Body of pancreas (tissue), 4 donors: ENCODE data around the gene ARHGAP27. TPM values are rescaled to one million over a fixed set of nuclear protein-coding genes. Genes with fewer than 3 reads are reported as not detected.

Source experiments
- ATAC-seq: fragments of 150-250 bp; one replicate; pipeline ENCODE4 v1.9.1; 2016
- DNase-seq, 4 donors: peaks; one replicate each; pipeline ENCODE4 v3.0.0-alpha.2; 2019
- H3K27ac ChIP-seq, 4 donors: fragments of 200-600 bp; sonication (generic); 1 replicate in 3 of 4; 2 replicates in 1 of 4; pipeline versions ENCODE4 v1.5.1 to v1.6.1; 2016 to 2019; ENCODE audit warnings: mild to moderate bottlenecking in 1 of 4, mixed read lengths in 1 of 4, moderate library complexity in 1 of 4
- H3K27me3 ChIP-seq, 2 donors: fragments of 200-600 bp; sonication (generic); one replicate each; pipeline ENCODE4 v1.6.0; 2016; ENCODE audit warnings: mild to moderate bottlenecking in 1 of 2
- H3K36me3 ChIP-seq, 2 donors: fragments of 200-600 bp; sonication (generic); replicated peaks in 1 of 2; 2 replicates each; pipeline ENCODE4 v1.5.1; 2016; ENCODE audit warnings: low read depth in 2 of 2; ENCODE audit not compliant: insufficient read depth in 1 of 2
- H3K4me1 ChIP-seq: fragments of 200-600 bp; sonication (generic); one replicate; pipeline ENCODE4 v1.6.0; 2016
- H3K4me3 ChIP-seq, 2 donors: fragments of 200-600 bp; sonication (generic); 1 replicate in 1 of 2; 2 replicates in 1 of 2; pipeline ENCODE4 v1.5.1; 2016 to 2019
- H3K9me3 ChIP-seq, 3 donors: fragments of 200-600 bp; sonication (generic); 1 replicate in 2 of 3; 2 replicates in 1 of 3; pipeline ENCODE4 v1.5.1; 2016
- POLR2A ChIP-seq, 3 donors: fragments of 450-650 bp; IDR thresholded peaks; one replicate each; pipeline ENCODE4 v1.6.1; 2016; ENCODE audit warnings: antibody characterized with exemption in 3 of 3, mild to moderate bottlenecking in 2 of 3
- WGBS, 2 donors: methylation state at CpG; one replicate each; pipeline ENCODE4 v1.1.5; 2017; 5-methylcytosine and 5-hydroxymethylcytosine counted together
- intact Hi-C: fragments of 100-400 bp; cut with DNase I; formaldehyde crosslinking; loops from one replicate; pipeline ENCODE4 v1.15.1; 2023
- total RNA-seq, 2 donors: library from RNA; depleted of rRNA; stranded (reverse); fragments of >200 nt; gene quantifications; one replicate each; pipeline ENCODE4 v1.1.0, GENCODE V29; 2016
- TF ChIP-seq, protein P1 (sequence below), 7 experiments: fragments of 450-650 bp in 4 of 7; fragments of 200-600 bp in 3 of 7; sonication (generic) in 3 of 7; IDR thresholded peaks; one replicate each; pipeline ENCODE4 v1.5.1; 2016 to 2019; ENCODE audit warnings: antibody characterized with exemption in 7 of 7

The ARHGAP27 gene
- total RNA-seq, 2 donors from 2014 or later = 12.7 to 35.3 TPM

DNA sequence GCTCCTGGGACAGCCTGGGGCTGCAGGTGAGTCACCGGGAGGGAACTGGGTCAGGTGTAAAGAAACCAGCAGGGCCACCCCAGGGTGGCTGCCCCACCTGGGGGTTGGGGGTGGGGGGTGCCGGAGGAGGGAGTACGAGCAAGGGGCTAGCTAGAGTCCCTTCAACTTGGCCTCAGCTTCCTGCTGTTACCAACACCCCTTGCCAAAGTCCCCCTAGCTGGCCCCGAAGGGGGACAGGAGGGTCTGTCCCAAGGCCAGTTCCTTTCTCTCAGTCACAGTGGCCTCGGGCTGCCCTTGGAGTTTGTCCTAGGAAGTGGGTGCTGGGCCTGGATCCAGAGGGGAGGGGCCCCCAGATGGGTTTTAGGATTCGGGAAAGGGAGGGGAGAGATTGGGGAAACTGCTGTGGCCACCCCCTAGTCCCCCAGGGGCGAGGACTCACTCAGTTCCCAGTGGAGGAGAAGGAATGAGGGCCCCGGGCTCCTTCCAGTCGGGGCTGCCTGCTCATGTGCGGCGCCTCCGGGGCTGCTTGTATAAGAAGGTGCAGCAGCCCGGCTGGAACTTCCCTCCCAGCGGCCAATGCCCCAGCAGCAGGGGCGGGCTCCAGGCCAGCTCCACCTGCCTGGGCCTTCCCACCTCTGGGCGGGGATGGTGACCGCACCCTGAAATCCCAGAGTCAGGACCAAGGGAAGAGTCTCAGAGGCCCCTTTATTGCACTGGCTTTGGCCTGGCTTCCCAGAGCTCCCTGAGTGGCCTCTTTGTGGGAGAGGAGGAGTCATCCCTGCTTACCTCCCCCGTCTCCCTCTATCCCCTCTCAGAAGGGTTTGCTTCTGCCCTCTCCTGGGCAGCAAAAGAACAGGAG is 7.3 kb downstream of the ARHGAP27 start:
- DNase-seq (peak; percentile 77 to 89 (median 86)), ATAC-seq (peak; percentile 75)
- TF ChIP-seq POLR2A (IDR thresholded peaks at IDR 0.05) = peak; percentile 50 to 81 (median 80)
- TF ChIP-seq, protein P1, sequence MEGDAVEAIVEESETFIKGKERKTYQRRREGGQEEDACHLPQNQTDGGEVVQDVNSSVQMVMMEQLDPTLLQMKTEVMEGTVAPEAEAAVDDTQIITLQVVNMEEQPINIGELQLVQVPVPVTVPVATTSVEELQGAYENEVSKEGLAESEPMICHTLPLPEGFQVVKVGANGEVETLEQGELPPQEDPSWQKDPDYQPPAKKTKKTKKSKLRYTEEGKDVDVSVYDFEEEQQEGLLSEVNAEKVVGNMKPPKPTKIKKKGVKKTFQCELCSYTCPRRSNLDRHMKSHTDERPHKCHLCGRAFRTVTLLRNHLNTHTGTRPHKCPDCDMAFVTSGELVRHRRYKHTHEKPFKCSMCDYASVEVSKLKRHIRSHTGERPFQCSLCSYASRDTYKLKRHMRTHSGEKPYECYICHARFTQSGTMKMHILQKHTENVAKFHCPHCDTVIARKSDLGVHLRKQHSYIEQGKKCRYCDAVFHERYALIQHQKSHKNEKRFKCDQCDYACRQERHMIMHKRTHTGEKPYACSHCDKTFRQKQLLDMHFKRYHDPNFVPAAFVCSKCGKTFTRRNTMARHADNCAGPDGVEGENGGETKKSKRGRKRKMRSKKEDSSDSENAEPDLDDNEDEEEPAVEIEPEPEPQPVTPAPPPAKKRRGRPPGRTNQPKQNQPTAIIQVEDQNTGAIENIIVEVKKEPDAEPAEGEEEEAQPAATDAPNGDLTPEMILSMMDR (IDR thresholded peaks at IDR 0.05) = peak in 5 of 7 experiments; percentile 27 to 56 (median 36)
- H3K36me3 ChIP-seq = no peaks in the 10 kb centered on the region
- H3K4me1 ChIP-seq = peaks cover 50% of the 10 kb centered on the region
- intact Hi-C loops = no loop called here
- H3K27ac ChIP-seq = peak overlapping the region; percentile 42 to 84 (median 74)
- peaks cover 0 to 2% of the 10 kb centered on the region in 2 donors for H3K27me3 ChIP-seq
- no peaks in the 10 kb centered on the region for H3K9me3 ChIP-seq
- no peak overlapping the region for H3K4me3 ChIP-seq
- 18 to 19% methylated on average over 14 to 16 of the region's 18 CpGs for WGBS, 2 donors

DNA sequence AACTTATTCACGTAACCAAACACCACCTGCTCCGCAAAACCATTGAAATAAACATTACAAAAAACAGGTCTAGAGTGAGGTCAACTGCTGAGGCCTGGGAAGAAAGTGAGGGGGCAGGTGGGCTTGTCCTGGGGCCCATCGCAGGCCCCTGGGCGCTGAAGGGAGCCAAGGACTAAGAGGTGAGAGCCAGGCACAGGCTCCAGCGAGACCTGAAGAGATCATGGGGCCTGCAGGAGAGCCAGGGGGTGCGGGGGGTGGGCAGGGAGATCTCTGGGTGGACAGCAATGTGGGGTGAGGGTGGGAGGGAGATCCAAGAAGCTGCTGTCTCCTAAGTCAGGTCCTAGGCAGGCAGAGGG is 7.9 kb downstream of the ARHGAP27 start:
- intact Hi-C loops = no loop called here
- ATAC-seq (no peak), DNase-seq (no peak)
- WGBS, 2 donors = 67 to 84% methylated on average over 5 to 6 of the region's 6 CpGs
- Histone ChIP-seq H3K4me1 (peaks cover 45% of the 10 kb centered on the region), H3K4me3 (no peak overlapping the region), H3K27me3 (no peaks in the 10 kb centered on the region), H3K27ac (peak overlapping the region in 3 of 4 donors; percentile 72 to 84 (median 76)), H3K36me3 (no peaks in the 10 kb centered on the region), H3K9me3 (no peaks in the 10 kb centered on the region)
- TF ChIP-seq, protein P1 (IDR thresholded peaks at IDR 0.05) = no peak
- no peak for TF ChIP-seq POLR2A (IDR thresholded peaks at IDR 0.05)

DNA sequence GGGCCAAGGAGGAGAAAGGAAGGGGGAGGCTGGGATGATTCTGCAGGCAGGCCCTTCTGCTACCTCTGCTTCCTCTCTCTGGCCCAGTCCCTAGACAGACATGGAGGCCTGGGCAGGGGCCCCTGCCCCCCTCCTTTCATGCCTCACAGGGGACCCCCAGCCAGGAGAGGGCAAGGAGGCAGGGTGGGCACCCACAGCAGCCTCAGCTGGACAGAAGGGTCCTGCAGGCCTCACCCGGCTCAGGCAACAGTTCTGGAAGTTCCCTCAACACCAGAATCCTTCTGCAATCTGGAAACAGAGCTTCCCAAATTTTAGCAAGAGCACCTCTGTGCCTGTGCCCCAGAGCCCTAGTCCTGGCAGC is 8.7 kb downstream of the ARHGAP27 start:
- TF ChIP-seq, protein P1 (IDR thresholded peaks at IDR 0.05) = no peak
- no peak for TF ChIP-seq POLR2A (IDR thresholded peaks at IDR 0.05)
- H3K4me3 ChIP-seq = no peak overlapping the region
- H3K27me3 ChIP-seq = no peaks in the 10 kb centered on the region
- H3K4me1 ChIP-seq = peaks cover 37% of the 10 kb centered on the region
- ATAC-seq = no peak
- no peaks in the 10 kb centered on the region for H3K36me3 ChIP-seq
- peak overlapping the region in 1 of 4 donors; percentile 72 for H3K27ac ChIP-seq
- DNase-seq = no peak
- 73% methylated on average over 1 of the region's 1 CpG; no CpG with 5 or more reads in 1 of the 2 donors for WGBS, 2 donors
- intact Hi-C loops = no loop called here
- no peaks in the 10 kb centered on the region for H3K9me3 ChIP-seq

DNA sequence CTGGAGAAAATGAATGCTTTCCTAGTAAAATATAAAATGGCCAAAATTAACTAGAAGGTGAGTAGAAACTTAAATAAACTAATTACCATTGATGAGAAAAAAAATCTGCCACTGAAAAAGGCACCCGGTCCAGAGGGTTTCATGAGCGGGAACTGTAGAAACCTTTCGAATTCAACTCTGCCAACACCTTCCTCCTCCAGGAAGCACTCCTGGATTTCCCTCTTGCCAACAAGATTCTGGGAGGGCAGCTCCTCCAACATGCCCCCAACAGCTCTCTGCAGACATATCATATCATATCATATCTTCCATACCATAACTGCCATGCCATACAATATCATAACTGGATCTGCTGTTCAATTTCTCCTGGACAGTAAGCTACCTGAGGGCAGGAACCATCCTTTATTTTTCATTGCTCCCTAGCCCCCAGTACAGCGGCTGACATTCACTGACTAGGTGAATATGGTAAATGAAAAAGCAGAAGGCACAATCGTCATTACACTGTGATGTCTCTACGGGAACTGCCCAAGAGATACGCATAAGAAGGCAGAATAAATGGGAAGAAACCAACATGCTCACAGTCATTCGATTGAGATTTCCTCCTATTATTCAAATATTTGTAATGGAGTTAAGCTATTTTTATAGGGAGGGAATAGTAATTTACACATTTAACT is 9.2 kb downstream of the ARHGAP27 start:
- no peak for TF ChIP-seq POLR2A (IDR thresholded peaks at IDR 0.05)
- TF ChIP-seq, protein P1 (IDR thresholded peaks at IDR 0.05) = no peak
- Histone ChIP-seq H3K27me3 (no peaks in the 10 kb centered on the region), H3K4me3 (no peak overlapping the region), H3K4me1 (peaks cover 32% of the 10 kb centered on the region), H3K27ac (no peak overlapping the region), H3K36me3 (no peaks in the 10 kb centered on the region), H3K9me3 (no peaks in the 10 kb centered on the region)
- ATAC-seq = no peak
- WGBS, 2 donors = 71 to 87% methylated on average over 8 of the region's 8 CpGs
- intact Hi-C loops = no loop called here
- no peak for DNase-seq
